GM20000 (cell line): ENCODE data around the gene TIFAB.
"Not testable (repeated sequence)": the region's sequence is repeated elsewhere in the genome, so short reads cannot be mapped to it uniquely, and the experiment has no call there.

Experiments used
- DNase-seq: peaks from one replicate; pipeline ENCODE4 v3.0.0; 2012; ENCODE audit warnings: low spot score
- TF ChIP-seq, protein P1 (sequence below): IDR thresholded peaks from 2 replicates; pipeline ENCODE4 v1.5.1; 2012; ENCODE audit warnings: mild to moderate bottlenecking, control low read depth; ENCODE audit errors: extremely low read depth, missing control alignments

The TIFAB gene, protein sequence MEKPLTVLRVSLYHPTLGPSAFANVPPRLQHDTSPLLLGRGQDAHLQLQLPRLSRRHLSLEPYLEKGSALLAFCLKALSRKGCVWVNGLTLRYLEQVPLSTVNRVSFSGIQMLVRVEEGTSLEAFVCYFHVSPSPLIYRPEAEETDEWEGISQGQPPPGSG

DNA sequence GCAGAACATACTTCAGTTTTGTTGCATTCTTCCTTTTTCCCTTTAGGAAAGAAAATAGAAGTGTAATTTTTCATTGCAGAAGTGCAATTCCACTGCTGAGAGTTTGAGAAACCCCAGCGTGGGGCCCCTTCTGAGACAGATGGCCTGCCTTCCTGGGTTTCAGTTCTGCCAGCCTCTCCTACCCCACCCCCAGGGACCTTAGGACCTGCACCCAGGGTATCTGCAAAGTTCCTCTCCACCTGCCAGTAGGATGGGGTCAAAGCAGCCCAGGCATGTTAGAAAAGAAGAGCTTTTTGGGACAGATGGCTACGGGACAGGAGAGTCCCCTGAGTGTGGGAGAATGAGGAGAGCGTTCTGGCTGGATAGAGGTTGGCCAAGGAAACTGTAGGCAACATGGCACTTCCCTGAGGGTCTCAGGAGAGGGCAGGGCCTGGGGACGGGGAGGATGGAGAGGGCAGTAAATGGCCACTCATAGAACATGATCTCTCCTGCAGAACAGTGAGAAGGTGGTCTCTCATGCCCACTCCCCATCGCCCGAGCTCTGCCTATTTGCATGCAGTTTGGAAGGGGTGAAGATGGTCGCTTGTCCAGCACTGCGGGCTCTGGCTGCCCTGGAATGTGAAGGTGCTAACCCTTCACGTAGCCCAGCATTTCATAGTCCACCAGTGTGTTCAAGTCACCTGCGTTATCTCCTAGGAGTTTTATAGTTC, at the start of gene TIFAB:
Gene TIFAB (minus strand): TSS at position 31 of the 710 bp plus-strand sequence. CDS start 2,412 bp downstream, outside the sequence.
- no peak for DNase-seq
- TF ChIP-seq, protein P1, sequence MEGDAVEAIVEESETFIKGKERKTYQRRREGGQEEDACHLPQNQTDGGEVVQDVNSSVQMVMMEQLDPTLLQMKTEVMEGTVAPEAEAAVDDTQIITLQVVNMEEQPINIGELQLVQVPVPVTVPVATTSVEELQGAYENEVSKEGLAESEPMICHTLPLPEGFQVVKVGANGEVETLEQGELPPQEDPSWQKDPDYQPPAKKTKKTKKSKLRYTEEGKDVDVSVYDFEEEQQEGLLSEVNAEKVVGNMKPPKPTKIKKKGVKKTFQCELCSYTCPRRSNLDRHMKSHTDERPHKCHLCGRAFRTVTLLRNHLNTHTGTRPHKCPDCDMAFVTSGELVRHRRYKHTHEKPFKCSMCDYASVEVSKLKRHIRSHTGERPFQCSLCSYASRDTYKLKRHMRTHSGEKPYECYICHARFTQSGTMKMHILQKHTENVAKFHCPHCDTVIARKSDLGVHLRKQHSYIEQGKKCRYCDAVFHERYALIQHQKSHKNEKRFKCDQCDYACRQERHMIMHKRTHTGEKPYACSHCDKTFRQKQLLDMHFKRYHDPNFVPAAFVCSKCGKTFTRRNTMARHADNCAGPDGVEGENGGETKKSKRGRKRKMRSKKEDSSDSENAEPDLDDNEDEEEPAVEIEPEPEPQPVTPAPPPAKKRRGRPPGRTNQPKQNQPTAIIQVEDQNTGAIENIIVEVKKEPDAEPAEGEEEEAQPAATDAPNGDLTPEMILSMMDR, result no peak

DNA sequence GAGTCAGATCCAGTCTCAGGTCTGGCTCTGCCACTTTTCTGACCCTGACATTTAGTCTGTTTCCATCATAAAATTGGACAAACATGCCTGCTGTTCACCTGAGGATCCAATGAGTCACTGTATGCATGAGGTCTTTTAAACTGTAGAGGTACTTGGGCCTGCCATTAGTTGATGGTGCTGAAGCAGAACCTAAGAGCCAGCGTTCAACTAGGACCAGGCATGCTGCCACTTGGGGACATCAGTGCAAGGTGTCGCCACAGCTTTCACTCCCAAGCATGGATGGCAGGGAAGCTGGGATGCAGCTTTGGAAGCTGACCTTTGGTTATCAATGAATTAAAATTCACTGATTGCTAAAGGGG, 46.5 kb upstream of the TIFAB start:
- TF ChIP-seq, protein P1, result no peak
- no peak for DNase-seq

DNA sequence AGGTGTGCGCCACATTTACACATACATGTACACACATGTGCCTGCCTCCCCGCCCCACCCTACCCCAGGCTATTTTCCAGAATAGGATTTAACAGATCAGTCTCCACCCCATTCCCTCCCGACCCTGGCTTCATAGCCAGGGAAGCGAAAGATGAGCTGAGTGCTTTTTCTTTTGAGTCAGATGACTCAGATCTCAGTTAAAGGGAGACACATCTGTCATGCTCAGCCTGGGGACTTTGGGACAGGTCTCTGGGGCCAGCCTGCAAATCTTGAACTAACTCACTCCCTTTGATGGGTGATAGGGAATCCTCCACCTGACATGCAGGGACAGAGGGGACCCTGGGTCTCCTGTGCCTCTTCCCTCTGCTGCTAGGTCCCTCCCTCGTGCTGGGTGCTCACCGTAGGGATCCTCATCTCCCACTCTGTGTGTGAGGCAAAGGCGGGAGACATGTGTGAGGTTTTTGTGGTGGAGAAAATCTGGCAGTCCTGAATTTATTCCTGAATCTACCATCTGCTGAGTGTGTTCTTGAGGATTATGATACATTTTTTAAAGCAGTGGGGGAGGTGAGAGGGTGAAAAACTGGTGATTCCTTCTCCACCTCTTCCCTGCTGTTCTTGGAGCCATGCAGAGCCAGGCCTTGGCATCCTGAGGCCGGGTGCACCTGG, 46.0 kb upstream of the TIFAB start:
- TF ChIP-seq, protein P1, result no peak
- DNase-seq, result no peak

DNA sequence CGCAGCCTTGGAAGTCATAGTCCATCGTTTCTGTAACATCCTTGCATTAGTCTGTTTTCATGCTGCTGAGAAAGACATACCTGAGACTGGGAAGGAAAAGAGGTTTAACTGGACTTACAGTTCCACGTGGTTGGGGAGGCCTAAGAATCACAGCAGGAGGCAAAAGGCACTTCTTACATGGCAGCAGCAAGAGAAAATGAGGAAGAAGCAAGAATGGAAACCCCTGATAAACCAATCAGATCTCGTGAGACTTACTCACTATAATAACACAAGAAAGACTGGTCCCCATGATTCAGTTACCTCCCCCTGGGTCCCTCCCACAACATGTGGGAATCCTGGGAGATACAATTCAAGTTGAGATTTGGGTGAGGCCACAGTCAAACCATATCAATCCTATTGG, 43.4 kb upstream of the TIFAB start:
- DNase-seq, result not testable (repeated sequence)

DNA sequence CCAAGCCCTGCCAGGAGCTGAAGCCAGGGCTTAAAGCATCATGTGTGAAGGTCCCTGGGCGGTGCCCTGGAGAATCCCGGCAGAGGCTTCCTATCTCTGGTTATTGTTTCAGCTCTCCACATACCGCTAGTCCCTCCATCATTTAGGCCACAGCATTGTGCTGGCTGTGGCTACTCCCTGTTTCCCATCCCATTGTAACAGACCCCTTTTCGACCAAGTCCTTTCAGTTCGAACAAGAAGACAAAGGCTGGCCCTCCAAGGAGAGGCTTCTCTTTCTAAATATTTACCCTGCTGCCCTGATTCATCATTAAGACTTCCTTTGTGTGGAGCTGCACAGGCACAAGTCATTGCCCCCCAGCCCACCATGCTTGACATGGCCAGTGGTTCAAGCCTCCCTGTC, 42.0 kb upstream of the TIFAB start:
- no peak for DNase-seq
- TF ChIP-seq, protein P1, result no peak

DNA sequence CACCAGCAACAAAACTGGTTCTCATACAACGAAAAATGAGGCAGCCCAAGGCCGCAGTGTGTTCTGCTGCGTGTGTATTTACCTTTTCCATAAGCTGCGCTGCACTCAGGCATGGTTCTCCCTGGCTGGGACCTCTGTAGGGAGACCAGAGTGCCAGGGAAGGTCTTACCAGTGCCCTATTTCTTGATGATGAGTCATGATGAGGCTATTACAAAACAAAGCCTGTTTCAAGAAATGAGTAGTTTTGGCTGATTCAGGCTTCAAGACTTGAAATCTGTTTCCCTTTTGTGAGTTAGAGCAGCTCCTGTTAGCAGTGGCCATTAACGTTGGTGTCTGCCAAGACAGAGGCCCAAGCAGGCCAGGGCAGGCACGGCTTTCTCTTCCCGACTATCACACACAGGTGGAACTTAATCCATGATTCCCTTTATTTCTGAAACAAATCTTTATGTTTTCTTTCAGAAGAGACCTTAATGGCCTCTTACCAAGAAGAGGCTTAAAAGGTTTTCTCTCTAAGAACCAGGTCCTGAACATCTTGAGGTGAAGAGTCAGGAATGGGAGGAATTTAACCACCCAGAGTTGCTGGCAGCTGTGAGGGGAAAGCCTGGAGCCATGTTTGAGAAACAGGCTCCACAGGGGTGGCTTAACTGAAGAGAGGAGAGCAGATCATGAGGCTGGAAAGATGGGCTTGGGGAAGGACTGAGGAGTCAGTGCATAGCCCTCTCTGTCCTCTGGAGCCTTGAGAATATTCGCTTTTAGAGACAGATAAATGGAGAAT, 41.4 kb upstream of the TIFAB start:
- TF ChIP-seq, protein P1, result no peak
- no peak for DNase-seq

DNA sequence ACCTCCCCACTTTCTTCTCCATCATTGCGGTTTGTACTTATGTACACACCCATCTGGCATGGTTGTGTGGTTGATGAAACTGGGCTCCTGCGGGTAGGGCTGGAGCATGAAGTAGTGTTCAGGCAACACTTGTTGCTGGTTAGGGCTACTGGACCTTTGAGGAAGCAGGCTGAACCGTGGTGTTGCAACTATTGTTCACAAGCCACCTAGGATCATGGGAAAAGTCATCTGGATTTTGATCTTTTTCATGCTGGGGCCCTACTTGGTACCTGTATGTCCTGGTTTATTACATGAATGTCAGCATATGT, 40.1 kb upstream of the TIFAB start:
- TF ChIP-seq, protein P1, result no peak
- DNase-seq, result no peak
